OCI-LY3 (cell line): ENCODE measurements around the gene SLC1A7.

ENCODE experiments used
- CTCF ChIP-seq: fragments of 200-600, 300-600 bp; sonication (generic); IDR thresholded peaks from 2 replicates; pipeline ENCODE4 v1.5.1; 2014; ENCODE audit warnings: antibody characterized with exemption, low read length, low read depth
- EZH2phosphoT487 ChIP-seq: fragments of 200-600 bp; shearing (Covaris generic); IDR thresholded peaks from 2 replicates; pipeline ENCODE4 v1.6.1; 2018; ENCODE audit warnings: antibody characterized with exemption, mixed run types, low read depth

DNA sequence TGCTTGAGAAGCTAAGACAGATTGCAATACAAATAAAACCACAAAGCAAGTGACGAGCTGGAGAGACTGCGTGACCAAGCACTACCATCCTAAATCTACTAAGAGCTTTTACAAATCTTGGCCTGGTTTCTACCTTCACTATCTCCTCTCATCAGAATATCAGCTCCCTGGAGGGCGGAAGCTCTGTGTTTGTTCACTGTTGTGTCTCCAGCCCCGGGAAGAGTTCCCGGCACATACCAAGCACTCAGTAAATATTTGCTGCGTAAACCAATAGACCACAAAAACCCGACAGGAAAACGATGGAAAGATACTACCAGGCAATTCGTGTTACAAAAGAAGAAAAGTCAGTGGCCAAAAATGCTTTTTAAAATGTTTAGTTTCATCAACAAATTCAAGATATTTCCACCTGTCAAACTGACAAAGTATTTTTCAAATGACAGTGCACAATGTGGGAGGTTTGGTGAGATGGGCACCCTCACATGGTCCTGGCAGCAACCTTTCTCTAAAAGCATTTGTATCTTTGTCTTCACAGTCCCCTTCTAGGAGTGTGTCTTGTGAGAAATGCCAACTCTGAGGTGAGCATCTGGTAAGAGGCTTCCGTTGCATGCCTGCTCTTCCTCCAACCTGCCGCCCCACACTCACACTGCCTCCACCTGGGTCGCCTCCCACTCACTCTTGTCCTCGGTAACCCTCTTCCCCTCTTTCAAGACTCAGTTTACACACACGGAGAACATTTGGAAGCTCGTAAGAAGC is 34.7 kb downstream of the SLC1A7 start:
- TF ChIP-seq CTCF (no peak), EZH2phosphoT487 (no peak)
